Muscle of back (tissue), 11 donors: ENCODE measurements around the gene DLG1. TPM values are rescaled to one million over a fixed set of nuclear protein-coding genes. Genes with fewer than 3 reads are reported as not detected.
"Not testable (repeated sequence)": the region's sequence is repeated elsewhere in the genome, so short reads cannot be mapped to it uniquely, and the experiment has no call there.

Experiments
- DNase-seq, 3 donors: peaks; one replicate each; pipeline versions ENCODE4 v3.0.0 to v3.0.0-alpha.2; 2013
- polyA plus RNA-seq, 10 donors: library from polyadenylated mRNA; unstranded; fragments of 120-200 nt; gene quantifications; one replicate each; pipeline ENCODE4 v1.2.1, GENCODE V29; 2013; ENCODE audit not compliant: insufficient read length in 10 of 10

DLG1 gene
- polyA plus RNA-seq, 10 donors, result 35.0 to 52.9 (median 44.6) TPM

GRCh38 chr3:197104738-197105137, 193.7 kb downstream of the DLG1 start:
- no peak for DNase-seq

DNA sequence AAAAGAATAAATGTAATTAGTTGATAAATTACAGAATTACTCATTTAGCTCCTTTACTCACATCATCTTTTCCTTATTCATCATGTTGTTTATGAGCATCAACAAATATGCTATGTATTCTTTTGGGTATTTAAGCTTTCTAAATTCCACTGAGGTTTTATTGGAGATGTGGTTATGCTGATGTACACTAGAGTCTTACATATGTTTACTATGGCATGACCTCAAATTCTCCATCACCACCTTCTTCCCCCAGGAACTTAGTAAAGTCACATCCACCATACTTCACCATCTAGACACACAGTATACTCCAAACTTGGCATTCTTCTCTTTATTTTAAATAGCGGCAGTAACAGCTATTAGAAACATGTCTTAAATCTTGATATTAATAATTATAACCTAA, 194.6 kb downstream of the DLG1 start:
- DNase-seq, result no peak

GRCh38 chr3:197093871-197094270, 204.5 kb downstream of the DLG1 start:
- no peak for DNase-seq

DNA sequence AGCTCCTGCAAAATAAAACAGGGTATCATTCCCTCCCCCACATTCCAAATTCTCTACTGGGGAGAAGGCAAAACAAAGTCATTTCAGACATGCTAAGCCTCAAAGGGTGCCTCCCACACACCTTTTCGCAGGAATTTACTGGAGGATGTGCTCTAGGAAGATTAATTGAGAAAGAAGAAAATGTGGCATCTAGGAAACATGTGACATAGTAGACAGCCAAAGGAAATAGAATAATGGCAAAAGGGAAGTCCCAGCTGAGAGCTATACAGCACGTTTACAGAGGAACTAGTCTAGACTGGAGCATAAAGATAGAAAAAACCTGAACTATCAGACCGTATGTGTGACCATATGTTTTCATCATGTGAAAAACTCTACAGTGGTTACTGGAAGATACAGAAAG, 210.0 kb downstream of the DLG1 start:
- peak in 1 of 3 donors; percentile 10 for DNase-seq

- no peak for DNase-seq
These were observed 213.3 kb downstream of the DLG1 start for GRCh38 chr3:197085137-197085536.

DNA sequence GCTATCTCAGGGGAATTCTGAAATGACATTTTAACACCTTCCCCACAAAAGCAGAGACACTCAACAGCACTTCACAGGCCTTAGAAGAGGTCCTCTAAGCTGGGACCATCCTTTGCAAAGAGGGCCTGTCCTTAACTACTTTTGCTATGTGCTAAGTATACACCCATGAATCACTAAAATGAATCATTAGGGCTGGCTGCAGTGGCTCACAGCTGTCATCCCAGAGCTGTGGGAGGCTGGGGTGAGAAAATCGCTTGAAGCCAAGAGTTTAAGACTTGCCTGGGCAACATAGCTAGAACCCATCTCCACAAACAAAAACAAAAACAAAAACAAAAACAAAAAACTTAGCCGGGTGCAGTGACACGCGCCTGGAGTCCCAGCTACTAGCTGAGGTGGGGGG, 214.9 kb downstream of the DLG1 start:
- peak; percentile 10 to 51 (median 18) for DNase-seq

DNA sequence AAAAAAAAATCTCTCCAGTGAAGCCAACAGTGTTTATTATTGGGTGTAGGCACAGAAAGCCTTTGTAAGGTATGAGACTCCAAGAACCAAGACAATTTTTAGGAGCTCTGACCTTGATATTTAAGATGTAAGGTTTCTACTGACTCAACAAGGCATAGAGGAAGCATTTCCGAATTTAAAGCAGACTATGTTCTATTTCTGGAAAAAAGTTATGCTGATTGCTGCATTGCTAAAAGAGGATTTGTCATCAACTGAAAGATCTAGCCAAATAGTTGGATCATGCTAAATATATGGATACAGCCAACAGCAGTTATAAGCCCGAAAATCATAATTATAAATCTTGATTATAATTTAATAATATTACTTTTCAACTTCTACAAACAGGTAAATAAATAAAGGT, 215.5 kb downstream of the DLG1 start:
- peak in 2 of 3 donors; percentile 11 to 17 for DNase-seq

GRCh38 chr3:197080344-197080743, 218.1 kb downstream of the DLG1 start:
- no peak for DNase-seq

- DNase-seq, result no peak
These were observed 222.0 kb downstream of the DLG1 start for GRCh38 chr3:197076415-197076814.

DNA sequence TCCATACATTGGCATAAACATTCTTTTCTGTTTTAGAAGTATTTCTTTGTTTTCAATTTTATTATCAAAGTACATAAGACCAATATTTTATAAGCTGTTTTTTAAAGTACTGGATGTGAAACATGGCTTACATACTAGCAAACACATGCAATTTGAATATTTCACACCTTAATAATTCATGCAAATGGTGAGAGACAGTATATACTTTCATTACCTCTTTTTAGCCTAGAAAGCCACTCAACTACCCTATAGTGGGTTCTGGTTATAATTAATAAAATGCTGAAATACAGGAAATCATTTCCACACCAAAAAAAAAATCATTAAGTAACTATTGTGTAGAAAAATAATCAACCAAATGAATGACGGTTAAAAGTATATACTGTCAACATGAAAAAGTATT, 230.3 kb downstream of the DLG1 start:
- no peak for DNase-seq

- no peak for DNase-seq
These were observed 233.6 kb downstream of the DLG1 start for GRCh38 chr3:197064771-197065170.

GRCh38 chr3:197062446-197062845, 236.0 kb downstream of the DLG1 start:
- no peak for DNase-seq

GRCh38 chr3:197051637-197052036, 246.8 kb downstream of the DLG1 start:
- DNase-seq, result not testable (repeated sequence)

GRCh38 chr3:197050511-197050910, 247.9 kb downstream of the DLG1 start:
- DNase-seq, result no peak

- DNase-seq, result no peak
These were observed 255.9 kb downstream of the DLG1 start for GRCh38 chr3:197042539-197042938.

- no peak for DNase-seq
These were observed 256.4 kb downstream of the DLG1 start for GRCh38 chr3:197041875-197042488.

GRCh38 chr3:197040658-197041057, 257.8 kb downstream of the DLG1 start:
- DNase-seq, result no peak

DNA sequence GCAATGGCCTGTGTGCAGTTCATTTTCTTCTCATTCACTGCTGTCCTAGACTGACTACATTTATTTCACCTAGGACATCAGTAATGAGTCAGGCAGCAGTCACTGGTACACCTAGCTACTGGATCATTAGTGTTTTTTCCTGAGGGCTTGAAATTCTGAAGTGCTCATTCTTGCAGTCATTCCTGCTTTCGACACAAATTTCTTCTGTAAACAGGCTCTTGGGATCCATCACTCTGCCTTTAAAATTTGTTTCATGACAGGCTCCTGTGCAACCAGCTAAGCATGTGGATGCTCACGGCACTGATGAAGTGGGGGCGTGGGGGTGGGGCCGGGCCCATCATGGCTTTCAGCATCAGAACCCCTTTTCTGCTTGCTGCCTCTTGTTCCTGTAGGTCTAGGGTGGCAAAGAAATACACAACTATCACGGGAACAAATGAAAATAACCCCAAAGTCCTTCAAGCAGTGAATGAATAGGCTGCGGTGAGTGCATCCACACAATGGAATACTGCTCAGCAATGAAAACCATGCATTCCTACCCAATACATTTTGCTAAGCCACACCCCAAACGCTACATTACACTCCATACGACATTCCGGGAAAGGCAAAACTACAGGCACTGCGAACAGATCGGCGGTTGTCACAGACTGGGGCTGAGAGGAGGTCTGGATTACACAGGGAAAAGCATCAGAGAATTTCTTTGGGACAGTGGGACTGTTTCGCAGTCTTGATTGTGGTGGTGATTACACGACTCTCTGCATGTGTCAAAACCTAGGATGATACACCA, 259.5 kb downstream of the DLG1 start:
- DNase-seq, result no peak

- no peak for DNase-seq
These were observed 262.8 kb downstream of the DLG1 start for GRCh38 chr3:197035577-197035976.

DNA sequence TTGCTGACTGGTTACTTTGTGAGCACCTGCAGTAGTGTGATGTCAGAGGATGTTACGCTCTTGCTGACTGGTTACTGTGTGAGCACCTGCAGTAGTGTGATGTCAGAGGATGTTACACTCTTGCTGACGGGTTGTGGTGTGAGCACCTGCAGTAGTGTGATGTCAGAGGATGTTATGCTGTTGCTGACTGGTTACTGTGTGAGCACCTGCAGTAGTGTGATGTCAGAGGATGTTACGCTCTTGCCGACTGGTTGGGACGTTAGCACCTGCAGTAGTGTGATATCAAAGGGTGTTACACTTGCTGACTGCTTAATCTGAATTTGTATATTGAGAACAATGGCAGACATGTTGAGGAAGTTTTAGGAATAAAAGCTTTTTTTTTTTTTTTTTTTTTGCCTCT, 263.6 kb downstream of the DLG1 start:
- DNase-seq, result not testable (repeated sequence)

DNA sequence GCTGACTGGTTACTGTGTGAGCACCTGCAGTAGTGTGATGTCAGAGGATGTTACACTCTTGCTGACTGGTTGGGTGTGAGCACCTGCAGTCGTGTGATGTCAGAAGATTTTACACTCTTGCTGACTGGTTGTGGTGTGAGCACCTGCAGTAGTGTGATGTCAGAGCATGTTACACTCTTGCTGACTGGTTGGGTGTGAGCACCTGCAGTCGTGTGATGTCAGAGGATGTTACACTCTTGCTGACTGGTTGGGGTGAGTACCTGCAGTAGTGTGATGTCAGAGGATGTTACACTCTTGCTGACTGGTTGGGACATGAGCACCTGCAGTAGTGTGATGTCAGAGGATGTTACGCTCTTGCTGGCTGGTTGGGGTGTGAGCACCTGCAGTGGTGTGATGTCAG, 264.6 kb downstream of the DLG1 start:
- DNase-seq, result not testable (repeated sequence)

- peak; percentile 27 to 91 (median 62) for DNase-seq
These were observed 266.8 kb downstream of the DLG1 start for GRCh38 chr3:197031315-197032285.
